MM.1S (cell line): ENCODE measurements around the gene TNPO3.

Experiments
- EZH2 ChIP-seq: fragments of 300-600 bp; sonication (generic); optimal IDR thresholded peaks from 2 replicates; pipeline ENCODE3; 2017; ENCODE audit warnings: low read depth, mild to moderate bottlenecking, antibody characterized with exemption, low read length, mixed read lengths
- TF ChIP-seq, protein P1 (sequence below): fragments of 300-600 bp; sonication (generic); IDR thresholded peaks from 2 replicates; pipeline ENCODE4 v1.5.1; 2016; ENCODE audit warnings: antibody characterized with exemption, low read length, mixed read lengths

- TF ChIP-seq, protein P1, sequence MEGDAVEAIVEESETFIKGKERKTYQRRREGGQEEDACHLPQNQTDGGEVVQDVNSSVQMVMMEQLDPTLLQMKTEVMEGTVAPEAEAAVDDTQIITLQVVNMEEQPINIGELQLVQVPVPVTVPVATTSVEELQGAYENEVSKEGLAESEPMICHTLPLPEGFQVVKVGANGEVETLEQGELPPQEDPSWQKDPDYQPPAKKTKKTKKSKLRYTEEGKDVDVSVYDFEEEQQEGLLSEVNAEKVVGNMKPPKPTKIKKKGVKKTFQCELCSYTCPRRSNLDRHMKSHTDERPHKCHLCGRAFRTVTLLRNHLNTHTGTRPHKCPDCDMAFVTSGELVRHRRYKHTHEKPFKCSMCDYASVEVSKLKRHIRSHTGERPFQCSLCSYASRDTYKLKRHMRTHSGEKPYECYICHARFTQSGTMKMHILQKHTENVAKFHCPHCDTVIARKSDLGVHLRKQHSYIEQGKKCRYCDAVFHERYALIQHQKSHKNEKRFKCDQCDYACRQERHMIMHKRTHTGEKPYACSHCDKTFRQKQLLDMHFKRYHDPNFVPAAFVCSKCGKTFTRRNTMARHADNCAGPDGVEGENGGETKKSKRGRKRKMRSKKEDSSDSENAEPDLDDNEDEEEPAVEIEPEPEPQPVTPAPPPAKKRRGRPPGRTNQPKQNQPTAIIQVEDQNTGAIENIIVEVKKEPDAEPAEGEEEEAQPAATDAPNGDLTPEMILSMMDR, result no peak
- TF ChIP-seq EZH2, result no peak
Measured at GRCh38 chr7:129009437-129009836, 45.5 kb downstream of the TNPO3 start.
